Osteoblast (primary cell): ENCODE results near the gene HMGCS1. TPM values are rescaled to one million over a fixed set of nuclear protein-coding genes. Genes with fewer than 3 reads are reported as not detected.

Source experiments
- DNase-seq: peaks from one replicate; pipeline ENCODE4 v3.0.0; 2011; ENCODE audit warnings: low spot score, mixed read lengths; ENCODE audit not compliant: insufficient read length; ENCODE audit errors: missing footprints
- H2AFZ ChIP-seq: 2 replicates; pipeline ENCODE4 v1.6.0; 2011; ENCODE audit warnings: mild to moderate bottlenecking, low read length
- H3K27ac ChIP-seq: 2 replicates; pipeline ENCODE4 v1.5.1; 2011; ENCODE audit warnings: mild to moderate bottlenecking, low read depth, low read length, moderate library complexity
- H3K27me3 ChIP-seq: 2 replicates; pipeline ENCODE4 v1.6.0; 2012; ENCODE audit warnings: mild to moderate bottlenecking, control low read depth, inconsistent platforms, low read length, moderate library complexity; ENCODE audit not compliant: insufficient read depth
- H3K36me3 ChIP-seq: 2 replicates; pipeline ENCODE4 v1.5.1; 2011; ENCODE audit warnings: mild to moderate bottlenecking, low read length, control low read depth, moderate library complexity; ENCODE audit not compliant: insufficient read depth
- H3K4me1 ChIP-seq: 2 replicates; pipeline ENCODE4 v1.5.1; 2011; ENCODE audit warnings: mild to moderate bottlenecking, low read length, control low read depth, moderate library complexity; ENCODE audit not compliant: insufficient read depth
- H3K4me2 ChIP-seq: 2 replicates; pipeline ENCODE4 v1.6.0; 2011; ENCODE audit warnings: mild to moderate bottlenecking, low read length; ENCODE audit not compliant: insufficient read depth
- H3K4me3 ChIP-seq: fragments of 200-600 bp; sonication (generic); 3 replicates; pipeline ENCODE4 v1.5.1; 2012; ENCODE audit warnings: mild to moderate bottlenecking, low read length, inconsistent platforms; ENCODE audit not compliant: insufficient read depth
- H3K79me2 ChIP-seq: 2 replicates; pipeline ENCODE4 v1.6.0; 2012; ENCODE audit warnings: mild to moderate bottlenecking, low read length, control low read depth, inconsistent platforms; ENCODE audit not compliant: insufficient read depth
- H3K9me3 ChIP-seq: 2 replicates; pipeline ENCODE4 v1.5.1; 2011; ENCODE audit warnings: low read depth, low read length, control low read depth
- H4K20me1 ChIP-seq: 2 replicates; pipeline ENCODE4 v1.6.0; 2012; ENCODE audit warnings: mild to moderate bottlenecking, low read length, control low read depth; ENCODE audit not compliant: insufficient read depth
- CTCF ChIP-seq: IDR thresholded peaks from 2 replicates; pipeline ENCODE4 v1.5.1; 2011; ENCODE audit warnings: mild to moderate bottlenecking, low read depth, low read length, moderate library complexity; ENCODE audit errors: extremely low read depth
- total RNA-seq: library from RNA; depleted of rRNA; stranded (reverse); fragments of >200 nt; gene quantifications from 2 replicates; pipeline ENCODE4 v1.2.3, GENCODE V29; 2012

The HMGCS1 gene
- 222 and 277 TPM in 2 replicates for total RNA-seq

GRCh38 chr5:43313035-43313853 lies at the start of gene HMGCS1:
TSS of gene HMGCS1 (minus strand) at chr5:43313412. CDS start at chr5:43298965, 14,447 bp downstream.
- H3K4me2 ChIP-seq: peak within 1 kb of the TSS; percentile 89
- H3K4me1 ChIP-seq: peaks cover 12% of the 10 kb centered on the region
- peak within 1 kb of the TSS; percentile 88 for H3K27ac ChIP-seq
- no peaks in the 10 kb centered on the region for H3K9me3 ChIP-seq
- peak within 1 kb of the TSS; percentile 96 for H3K4me3 ChIP-seq
- H4K20me1 ChIP-seq: peaks cover 15% of the 10 kb centered on the region
- H2AFZ ChIP-seq: peak within 1 kb of the TSS; percentile 95
- no peaks in the 10 kb centered on the region for H3K27me3 ChIP-seq
- H3K79me2 ChIP-seq: peaks cover 49% of the 10 kb centered on the region
- no peak for TF ChIP-seq CTCF
- H3K36me3 ChIP-seq: no peaks in the 10 kb centered on the region
- peak; percentile 98 for DNase-seq

GRCh38 chr5:43358726-43359125 lies 45.5 kb upstream of the HMGCS1 start:
- Histone ChIP-seq H3K79me2 (no peaks in the 10 kb centered on the region), H3K9me3 (no peaks in the 10 kb centered on the region), H3K4me3 (no peak overlapping the region), H3K4me2 (no peak overlapping the region), H3K27me3 (no peaks in the 10 kb centered on the region), H3K36me3 (no peaks in the 10 kb centered on the region), H4K20me1 (no peaks in the 10 kb centered on the region), H3K27ac (no peak overlapping the region), H2AFZ (no peak overlapping the region), H3K4me1 (no peaks in the 10 kb centered on the region)
- no peak for DNase-seq
- TF ChIP-seq CTCF: no peak

- H3K4me1 ChIP-seq: no peaks in the 10 kb centered on the region
- no peak for TF ChIP-seq CTCF
- no peaks in the 10 kb centered on the region for H3K36me3 ChIP-seq
- no peaks in the 10 kb centered on the region for H3K27me3 ChIP-seq
- no peak for DNase-seq
- no peaks in the 10 kb centered on the region for H3K79me2 ChIP-seq
- H2AFZ ChIP-seq: no peak overlapping the region
- H3K27ac ChIP-seq: no peak overlapping the region
- H3K9me3 ChIP-seq: no peaks in the 10 kb centered on the region
- no peak overlapping the region for H3K4me2 ChIP-seq
- no peak overlapping the region for H3K4me3 ChIP-seq
- H4K20me1 ChIP-seq: no peaks in the 10 kb centered on the region
Observed at GRCh38 chr5:43358301-43358700, 45.1 kb upstream of the HMGCS1 start.

- Histone ChIP-seq H3K4me2 (no peak overlapping the region), H2AFZ (no peak overlapping the region), H3K27ac (no peak overlapping the region), H3K4me3 (no peak overlapping the region), H3K27me3 (no peaks in the 10 kb centered on the region), H3K4me1 (no peaks in the 10 kb centered on the region), H4K20me1 (no peaks in the 10 kb centered on the region), H3K36me3 (no peaks in the 10 kb centered on the region), H3K9me3 (no peaks in the 10 kb centered on the region), H3K79me2 (no peaks in the 10 kb centered on the region)
- TF ChIP-seq CTCF: no peak
- no peak for DNase-seq
Observed at GRCh38 chr5:43357878-43358281, 44.7 kb upstream of the HMGCS1 start.
